HCT116 (cell line): ENCODE data around the gene GGACT. TPM values are rescaled to one million over a fixed set of nuclear protein-coding genes. Genes with fewer than 3 reads are reported as not detected.

ENCODE experiments used
- ATAC-seq: fragments of 200-7000 bp; cut with Tn5 transposase; 2 replicates; pipeline ENCODE4 v1.9.1; 2020; ENCODE audit warnings: mild to moderate bottlenecking, moderate library complexity
- BruUV-seq: library from RNA; stranded (reverse); fragments of 400-500 nt; replicated peaks from 2 replicates; lab custom pipeline; 2021; lab: Mats Ljungman, UMichigan
- CTCF ChIA-PET: fragments of 300-600 bp; sonication (Branson Sonifier 250); formaldehyde crosslinking; loops from one replicate; lab custom pipeline; 2021; ENCODE audit warnings: antibody characterized with exemption; lab: Charles Lee
- POLR2A ChIA-PET: fragments of 300-600, 350-600 bp; sonication (Branson Sonifier 250); formaldehyde crosslinking; loops from one replicate; lab custom pipeline; 2021; ENCODE audit warnings: antibody characterized with exemption; lab: Charles Lee
- RAD21 ChIA-PET, 2 experiments: fragments of 300-600 bp; sonication (Branson Sonifier 250); formaldehyde crosslinking; loops; one replicate each; lab custom pipeline; 2023; ENCODE audit warnings: low total read pairs in 2 of 2; ENCODE audit not compliant: uncharacterized antibody in 2 of 2, unreplicated experiment in 2 of 2, low non-redundant PET in 1 of 2; lab: Charles Lee
- DNase-seq: peaks from one replicate; pipeline ENCODE4 v3.0.0-alpha.2; 2010; ENCODE audit warnings: low read depth, low spot score
- H2AFZ ChIP-seq: fragments of 200-600 bp; shearing (Covaris generic), sonication (generic); 2 replicates; pipeline ENCODE4 v1.6.1; 2017; ENCODE audit warnings: low read depth, mixed run types, mixed read lengths, antibody characterized with exemption, low read length; ENCODE audit not compliant: poor library complexity, severe bottlenecking
- H3K27ac ChIP-seq: 2 replicates; pipeline ENCODE4 v1.5.1; 2012; ENCODE audit warnings: low read depth, low read length
- H3K27me3 ChIP-seq: fragments of 200-600 bp; sonication (generic); 2 replicates; pipeline ENCODE4 v1.6.1; 2016; ENCODE audit warnings: mixed run types, low read length, mixed read lengths; ENCODE audit not compliant: insufficient read depth
- H3K36me3 ChIP-seq, 2 experiments: fragments of 200-500 bp in 1 of 2; fragments of 200-600 bp in 1 of 2; sonication (Bioruptor generic) in 1 of 2; sonication (generic) in 1 of 2; 2 replicates each; pipeline versions ENCODE4 v1.5.1 to v1.6.1; 2014 to 2016; ENCODE audit warnings: low read length in 2 of 2, inconsistent platforms in 1 of 2, mixed read lengths in 1 of 2, mixed run types in 1 of 2; ENCODE audit not compliant: insufficient read depth in 2 of 2, control insufficient read depth in 1 of 2
- H3K4me1 ChIP-seq, 2 experiments: fragments of 200-600 bp in 1 of 2; sonication (generic) in 1 of 2; 2 replicates each; pipeline versions ENCODE4 v1.5.1 to v1.6.1; 2012 to 2017; ENCODE audit warnings: low read length in 2 of 2, inconsistent platforms in 1 of 2, mild to moderate bottlenecking in 1 of 2, mixed read lengths in 1 of 2, mixed run types in 1 of 2, moderate library complexity in 1 of 2; ENCODE audit not compliant: insufficient read depth in 2 of 2, control insufficient read depth in 1 of 2
- H3K4me2 ChIP-seq: fragments of 200-600 bp; sonication (generic); 2 replicates; pipeline ENCODE4 v1.6.1; 2017; ENCODE audit warnings: mixed run types, low read length, mixed read lengths
- H3K4me3 ChIP-seq, 2 experiments: fragments of 200-600 bp in 1 of 2; sonication (generic) in 1 of 2; replicated peaks in 1 of 2; 2 replicates each; pipeline ENCODE4 v1.5.1; 2011 to 2016; ENCODE audit warnings: low read length in 2 of 2, control low read depth in 1 of 2, low read depth in 1 of 2, mild to moderate bottlenecking in 1 of 2, mixed read lengths in 1 of 2, mixed run types in 1 of 2
- H3K79me2 ChIP-seq: fragments of 200-600 bp; sonication (generic); 2 replicates; pipeline ENCODE4 v1.6.1; 2017; ENCODE audit warnings: mild to moderate bottlenecking, mixed run types, low read length, moderate library complexity, mixed read lengths; ENCODE audit not compliant: insufficient read depth
- H3K9ac ChIP-seq: fragments of 200-600 bp; sonication (generic); 2 replicates; pipeline ENCODE4 v1.6.1; 2016; ENCODE audit warnings: low read length, mixed read lengths
- H3K9me2 ChIP-seq: fragments of 200-600 bp; sonication (generic), shearing (Covaris generic); 2 replicates; pipeline ENCODE4 v1.6.1; 2017; ENCODE audit warnings: mixed run types, mild to moderate bottlenecking, moderate library complexity; ENCODE audit not compliant: insufficient read depth
- H3K9me3 ChIP-seq, 2 experiments: fragments of 200-500 bp in 1 of 2; fragments of 200-600 bp in 1 of 2; sonication (Bioruptor generic) in 1 of 2; sonication (generic) in 1 of 2; 2 replicates each; pipeline ENCODE4 v1.6.1; 2014 to 2017; ENCODE audit warnings: low read length in 2 of 2, mixed read lengths in 2 of 2, inconsistent platforms in 1 of 2, low read depth in 1 of 2, mild to moderate bottlenecking in 1 of 2, mixed run types in 1 of 2, moderate library complexity in 1 of 2; ENCODE audit not compliant: control insufficient read depth in 1 of 2, insufficient read depth in 1 of 2
- H4K20me1 ChIP-seq: fragments of 200-600 bp; sonication (generic), shearing (Covaris generic); 2 replicates; pipeline ENCODE4 v1.6.1; 2017; ENCODE audit warnings: mixed run types, mild to moderate bottlenecking, moderate library complexity; ENCODE audit not compliant: insufficient read depth
- CTCF ChIP-seq, 3 experiments: fragments of 200-600 bp in 1 of 3; sonication (generic) in 1 of 3; IDR thresholded peaks in 2 of 3; conservative IDR thresholded peaks in 1 of 3; 2 replicates each; pipeline ENCODE4 v1.5.1; 2012 to 2017; ENCODE audit warnings: low read depth in 2 of 3, low read length in 2 of 3, antibody characterized with exemption in 1 of 3, borderline replicate concordance in 1 of 3, control low read depth in 1 of 3, mild to moderate bottlenecking in 1 of 3, mixed read lengths in 1 of 3, mixed run types in 1 of 3, moderate library complexity in 1 of 3; ENCODE audit not compliant: insufficient read depth in 1 of 3
- EGR1 ChIP-seq: IDR thresholded peaks from 2 replicates; pipeline ENCODE4 v1.6.1; 2012; ENCODE audit warnings: low read depth
- MAX ChIP-seq: IDR thresholded peaks from 2 replicates; pipeline ENCODE4 v1.6.1; 2012
- RAD21 ChIP-seq: IDR thresholded peaks from 2 replicates; pipeline ENCODE4 v1.6.1; 2012; ENCODE audit warnings: low read depth, mild to moderate bottlenecking
- SIN3A ChIP-seq: IDR thresholded peaks from 2 replicates; pipeline ENCODE4 v1.6.1; 2012; ENCODE audit warnings: low read depth
- SP1 ChIP-seq: IDR thresholded peaks from 2 replicates; pipeline ENCODE4 v1.6.1; 2012; ENCODE audit warnings: low read depth
- intact Hi-C: fragments of 100-400 bp; cut with micrococcal nuclease; formaldehyde crosslinking; loops from 2 replicates; pipeline ENCODE4 v1.10.0; 2022
- total RNA-seq: library from RNA; stranded (reverse); gene quantifications from one replicate; pipeline ENCODE4 v1.2.1, GENCODE V29; 2021; ENCODE audit not compliant: unreplicated experiment

GGACT gene
- total RNA-seq, 1 experiment from 2014 or later = 5.0 TPM

DNA sequence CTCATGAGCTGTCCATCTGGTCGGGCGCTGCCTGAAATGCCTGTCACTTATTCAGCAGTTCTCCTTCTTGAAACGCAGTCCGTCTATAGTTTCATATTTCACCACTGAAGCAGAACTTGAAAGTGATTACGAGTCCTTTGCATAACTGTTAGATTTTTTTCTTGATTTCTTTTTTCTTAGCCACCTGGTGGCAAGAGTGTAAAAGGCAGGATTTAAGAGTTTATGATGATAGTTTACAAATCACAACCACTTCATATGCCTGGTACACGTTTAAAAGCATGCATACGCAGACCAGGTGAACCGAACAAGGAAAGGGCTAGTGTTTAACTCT lies 45.8 kb downstream of the GGACT start:
- Histone ChIP-seq H3K27ac (no peak overlapping the region), H3K79me2 (no peaks in the 10 kb centered on the region), H3K9ac (no peak overlapping the region), H3K4me3 (no peak overlapping the region), H3K9me3 (no peaks in the 10 kb centered on the region), H3K36me3 (no peaks in the 10 kb centered on the region), H3K27me3 (no peaks in the 10 kb centered on the region), H3K9me2 (no peaks in the 10 kb centered on the region), H2AFZ (no peak overlapping the region), H3K4me1 (no peaks in the 10 kb centered on the region), H3K4me2 (no peak overlapping the region), H4K20me1 (no peaks in the 10 kb centered on the region)
- ATAC-seq (peak; percentile 61), DNase-seq (no peak)
- CTCF ChIA-PET = no interaction called here
- RAD21 ChIA-PET = no interaction called here
- peak; percentile 35 to 54 (median 50); a peak in 5 of 6 replicates for TF ChIP-seq CTCF (IDR thresholded peaks at IDR 0.05 in 2 of 3, conservative IDR thresholded peaks at IDR 0.05 in 1 of 3; ENCODE audit: borderline replicate concordance in 1 of 3, insufficient read depth in 1 of 3, low read depth in 2 of 3, low read length in 2 of 3)
- no peak for TF ChIP-seq EGR1
- peak; percentile 43 for TF ChIP-seq RAD21
- POLR2A ChIA-PET = no interaction called here
- intact Hi-C loops = no loop called here
- BruUV-seq = no TSS peak

- no peaks in the 10 kb centered on the region for H3K27me3 ChIP-seq
- no peak overlapping the region for H2AFZ ChIP-seq
- H3K4me2 ChIP-seq = no peak overlapping the region
- no peaks in the 10 kb centered on the region for H3K79me2 ChIP-seq
- ChIA-PET RAD21 (no interaction called here), POLR2A (no interaction called here), CTCF (no interaction called here)
- no peaks in the 10 kb centered on the region for H3K9me2 ChIP-seq
- H3K9ac ChIP-seq = no peak overlapping the region
- no peaks in the 10 kb centered on the region for H3K9me3 ChIP-seq
- no peaks in the 10 kb centered on the region for H4K20me1 ChIP-seq
- H3K4me3 ChIP-seq = no peak overlapping the region
- no TSS peak for BruUV-seq
- TF ChIP-seq SIN3A (no peak), MAX (no peak), CTCF (IDR thresholded peaks at IDR 0.05 in 2 of 3, conservative IDR thresholded peaks at IDR 0.05 in 1 of 3; ENCODE audit: borderline replicate concordance in 1 of 3, insufficient read depth in 1 of 3, low read depth in 2 of 3, low read length in 2 of 3) (no peak), SP1 (no peak)
- DNase-seq (no peak), ATAC-seq (no peak; the same call in none of the 2 replicates)
- H3K4me1 ChIP-seq = no peaks in the 10 kb centered on the region
- H3K27ac ChIP-seq = no peak overlapping the region
- H3K36me3 ChIP-seq = no peaks in the 10 kb centered on the region
- intact Hi-C loops = no loop called here
Measured at GRCh38 chr13:100541897-100542825, 46.4 kb downstream of the GGACT start.
